ENCODE results near the gene RBM7.

Gene RBM7

GRCh38 chr11:114400216-114400914 lies at the start of gene RBM7, which contains the start of gene C11orf71:
Gene RBM7, plus strand, starts transcription at chr11:114400666. Its CDS starts 6 bp downstream, at chr11:114400672.
Gene C11orf71, minus strand, starts transcription at chr11:114400511. Its CDS starts 180 bp downstream, at chr11:114400331.
- no peaks in the 10 kb centered on the region for H3K27me3 ChIP-seq (ENCODE audit: control insufficient read depth in 1 of 2, insufficient read depth in 2 of 2, low read length in 2 of 2)
- peaks cover 43% of the 10 kb centered on the region for H3K4me1 ChIP-seq (ENCODE audit: insufficient read depth, low read length)

GRCh38 chr11:114353443-114353842 lies 47.0 kb upstream of the RBM7 start:
- Histone ChIP-seq H3K9me3 (ENCODE audit: low read length) (no peaks in the 10 kb centered on the region), H3K27ac (ENCODE audit: low read depth, low read length) (no peak overlapping the region)

More at GRCh38 chr11:114400216-114400914, at the start of gene RBM7, which contains the start of gene C11orf71:
- H3K27ac ChIP-seq (ENCODE audit: low read depth, low read length), result peak within 1 kb of the TSS; percentile 56
- peaks cover 6% of the 10 kb centered on the region for H3K36me3 ChIP-seq (ENCODE audit: insufficient read depth, low read length)
- H3K4me3 ChIP-seq (ENCODE audit: low read depth in 1 of 2, low read length in 2 of 2), result peak within 1 kb of the TSS; percentile 82 to 90
- no peaks in the 10 kb centered on the region for H3K9me3 ChIP-seq (ENCODE audit: low read length)
- H3K9ac ChIP-seq (ENCODE audit: low read length), result peak within 1 kb of the TSS; percentile 98

GRCh38 chr11:114354076-114354475 lies 46.4 kb upstream of the RBM7 start:
- Histone ChIP-seq H3K4me1 (ENCODE audit: insufficient read depth, low read length) (no peaks in the 10 kb centered on the region), H3K9me3 (ENCODE audit: low read length) (no peaks in the 10 kb centered on the region), H3K27ac (ENCODE audit: low read depth, low read length) (no peak overlapping the region), H3K9ac (ENCODE audit: low read length) (no peak overlapping the region), H3K4me3 (ENCODE audit: low read depth in 1 of 2, low read length in 2 of 2) (no peak overlapping the region), H3K36me3 (ENCODE audit: insufficient read depth, low read length) (no peaks in the 10 kb centered on the region), H3K27me3 (ENCODE audit: control insufficient read depth in 1 of 2, insufficient read depth in 2 of 2, low read length in 2 of 2) (no peaks in the 10 kb centered on the region)

More at GRCh38 chr11:114353443-114353842, 47.0 kb upstream of the RBM7 start:
- Histone ChIP-seq H3K36me3 (ENCODE audit: insufficient read depth, low read length) (no peaks in the 10 kb centered on the region), H3K9ac (ENCODE audit: low read length) (no peak overlapping the region), H3K4me1 (ENCODE audit: insufficient read depth, low read length) (no peaks in the 10 kb centered on the region), H3K27me3 (ENCODE audit: control insufficient read depth in 1 of 2, insufficient read depth in 2 of 2, low read length in 2 of 2) (no peaks in the 10 kb centered on the region), H3K4me3 (ENCODE audit: low read depth in 1 of 2, low read length in 2 of 2) (no peak overlapping the region)

- Histone ChIP-seq H3K9me3 (ENCODE audit: low read length) (no peaks in the 10 kb centered on the region), H3K4me3 (ENCODE audit: low read depth in 1 of 2, low read length in 2 of 2) (no peak overlapping the region), H3K9ac (ENCODE audit: low read length) (no peak overlapping the region), H3K36me3 (ENCODE audit: insufficient read depth, low read length) (no peaks in the 10 kb centered on the region), H3K4me1 (ENCODE audit: insufficient read depth, low read length) (no peaks in the 10 kb centered on the region), H3K27ac (ENCODE audit: low read depth, low read length) (no peak overlapping the region), H3K27me3 (ENCODE audit: control insufficient read depth in 1 of 2, insufficient read depth in 2 of 2, low read length in 2 of 2) (no peaks in the 10 kb centered on the region)
These were observed 41.8 kb upstream of the RBM7 start for GRCh38 chr11:114358716-114359115.

- Histone ChIP-seq H3K9ac (ENCODE audit: low read length) (no peak overlapping the region), H3K9me3 (ENCODE audit: low read length) (no peaks in the 10 kb centered on the region), H3K4me1 (ENCODE audit: insufficient read depth, low read length) (no peaks in the 10 kb centered on the region)
These were observed 41.1 kb upstream of the RBM7 start for GRCh38 chr11:114359342-114359741.

GRCh38 chr11:114362326-114362725 lies 38.1 kb upstream of the RBM7 start:
- H3K27me3 ChIP-seq (ENCODE audit: control insufficient read depth in 1 of 2, insufficient read depth in 2 of 2, low read length in 2 of 2), result no peaks in the 10 kb centered on the region
- H3K27ac ChIP-seq (ENCODE audit: low read depth, low read length), result no peak overlapping the region
- no peaks in the 10 kb centered on the region for H3K9me3 ChIP-seq (ENCODE audit: low read length)
- H3K9ac ChIP-seq (ENCODE audit: low read length), result no peak overlapping the region
- no peaks in the 10 kb centered on the region for H3K36me3 ChIP-seq (ENCODE audit: insufficient read depth, low read length)
- H3K4me1 ChIP-seq (ENCODE audit: insufficient read depth, low read length), result no peaks in the 10 kb centered on the region
- H3K4me3 ChIP-seq (ENCODE audit: low read depth in 1 of 2, low read length in 2 of 2), result no peak overlapping the region

More at GRCh38 chr11:114359342-114359741, 41.1 kb upstream of the RBM7 start:
- Histone ChIP-seq H3K27ac (ENCODE audit: low read depth, low read length) (no peak overlapping the region), H3K36me3 (ENCODE audit: insufficient read depth, low read length) (no peaks in the 10 kb centered on the region), H3K27me3 (ENCODE audit: control insufficient read depth in 1 of 2, insufficient read depth in 2 of 2, low read length in 2 of 2) (no peaks in the 10 kb centered on the region), H3K4me3 (ENCODE audit: low read depth in 1 of 2, low read length in 2 of 2) (no peak overlapping the region)

- Histone ChIP-seq H3K9ac (ENCODE audit: low read length) (no peak overlapping the region), H3K9me3 (ENCODE audit: low read length) (no peaks in the 10 kb centered on the region), H3K36me3 (ENCODE audit: insufficient read depth, low read length) (no peaks in the 10 kb centered on the region), H3K27me3 (ENCODE audit: control insufficient read depth in 1 of 2, insufficient read depth in 2 of 2, low read length in 2 of 2) (no peaks in the 10 kb centered on the region), H3K4me3 (ENCODE audit: low read depth in 1 of 2, low read length in 2 of 2) (no peak overlapping the region), H3K27ac (ENCODE audit: low read depth, low read length) (no peak overlapping the region), H3K4me1 (ENCODE audit: insufficient read depth, low read length) (no peaks in the 10 kb centered on the region)
These were observed 37.5 kb upstream of the RBM7 start for GRCh38 chr11:114362958-114363357.

- H3K9me3 ChIP-seq (ENCODE audit: low read length), result no peaks in the 10 kb centered on the region
- H3K9ac ChIP-seq (ENCODE audit: low read length), result no peak overlapping the region
- no peak overlapping the region for H3K4me3 ChIP-seq (ENCODE audit: low read depth in 1 of 2, low read length in 2 of 2)
These were observed 33.9 kb upstream of the RBM7 start for GRCh38 chr11:114366331-114367243.

GRCh38 chr11:114367244-114367957 lies 33.1 kb upstream of the RBM7 start:
- Histone ChIP-seq H3K27me3 (ENCODE audit: control insufficient read depth in 1 of 2, insufficient read depth in 2 of 2, low read length in 2 of 2) (no peaks in the 10 kb centered on the region), H3K36me3 (ENCODE audit: insufficient read depth, low read length) (no peaks in the 10 kb centered on the region), H3K9ac (ENCODE audit: low read length) (no peak overlapping the region), H3K27ac (ENCODE audit: low read depth, low read length) (no peak overlapping the region), H3K4me3 (ENCODE audit: low read depth in 1 of 2, low read length in 2 of 2) (no peak overlapping the region), H3K9me3 (ENCODE audit: low read length) (no peaks in the 10 kb centered on the region), H3K4me1 (ENCODE audit: insufficient read depth, low read length) (no peaks in the 10 kb centered on the region)

More at GRCh38 chr11:114366331-114367243, 33.9 kb upstream of the RBM7 start:
- Histone ChIP-seq H3K36me3 (ENCODE audit: insufficient read depth, low read length) (no peaks in the 10 kb centered on the region), H3K27me3 (ENCODE audit: control insufficient read depth in 1 of 2, insufficient read depth in 2 of 2, low read length in 2 of 2) (no peaks in the 10 kb centered on the region), H3K4me1 (ENCODE audit: insufficient read depth, low read length) (no peaks in the 10 kb centered on the region), H3K27ac (ENCODE audit: low read depth, low read length) (no peak overlapping the region)

GRCh38 chr11:114368918-114369680 lies 31.4 kb upstream of the RBM7 start:
- no peak overlapping the region for H3K9ac ChIP-seq (ENCODE audit: low read length)
- H3K36me3 ChIP-seq (ENCODE audit: insufficient read depth, low read length), result no peaks in the 10 kb centered on the region
- no peaks in the 10 kb centered on the region for H3K4me1 ChIP-seq (ENCODE audit: insufficient read depth, low read length)
- H3K27ac ChIP-seq (ENCODE audit: low read depth, low read length), result no peak overlapping the region
- no peaks in the 10 kb centered on the region for H3K9me3 ChIP-seq (ENCODE audit: low read length)
- no peak overlapping the region for H3K4me3 ChIP-seq (ENCODE audit: low read depth in 1 of 2, low read length in 2 of 2)
- H3K27me3 ChIP-seq (ENCODE audit: control insufficient read depth in 1 of 2, insufficient read depth in 2 of 2, low read length in 2 of 2), result no peaks in the 10 kb centered on the region
